ENCODE measurements around the gene LARGE1. TPM values are rescaled to one million over a fixed set of nuclear protein-coding genes. Genes with fewer than 3 reads are reported as not detected.

LARGE1 gene
- total RNA-seq, 1 experiment from 2014 or later: 2.5 TPM

DNA sequence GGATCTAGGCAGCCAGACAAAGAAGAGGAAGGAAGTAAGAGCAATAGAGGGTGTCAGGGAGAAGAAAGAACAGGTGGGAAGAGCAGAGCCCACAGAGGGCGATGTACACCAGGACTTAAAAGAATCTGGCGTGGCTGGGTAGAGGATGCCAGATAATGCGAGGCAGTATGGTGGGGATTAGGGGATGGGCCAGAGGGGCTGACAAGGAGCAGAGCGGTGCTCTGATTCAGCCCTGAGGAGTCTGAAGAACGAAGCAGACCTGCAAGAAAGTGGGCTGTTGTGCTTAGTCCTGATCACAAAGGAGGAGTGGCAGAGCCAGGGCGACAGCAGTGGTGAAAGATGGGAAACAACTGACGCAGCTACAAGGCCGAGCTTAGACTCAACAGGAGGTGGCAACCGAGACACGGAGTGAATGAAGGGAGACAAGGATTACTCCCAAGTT is 163.7 kb downstream of the LARGE1 start:
- Histone ChIP-seq H3K27ac (ENCODE audit: low read length) (no peak overlapping the region), H3K4me3 (ENCODE audit: low read depth in 2 of 2, low read length in 2 of 2) (no peak overlapping the region), H3K36me3 (ENCODE audit: control insufficient read depth, insufficient read depth, low read length) (no peaks in the 10 kb centered on the region), H3K9me3 (ENCODE audit: control insufficient read depth, insufficient read depth, low read depth, low read length) (no peaks in the 10 kb centered on the region), H3K27me3 (ENCODE audit: control insufficient read depth, insufficient read depth, low read length) (no peaks in the 10 kb centered on the region), H3K4me1 (ENCODE audit: control insufficient read depth, insufficient read depth, low read length) (no peaks in the 10 kb centered on the region)
- ATAC-seq (no peak), DNase-seq (ENCODE audit: low read depth, low spot score) (no peak)
- CTCF ChIA-PET: no interaction called here
- intact Hi-C loops (cut with micrococcal nuclease; ENCODE audit: unreplicated experiment): no loop called here
- POLR2A ChIA-PET: no interaction called here
- in situ Hi-C loops (cut with HindIII; ENCODE audit: low pct_unique_long_range_greater_than_20kb, low sequenced_read_pairs): no loop called here
- BruUV-seq (replicated peaks): no TSS peak
- TF ChIP-seq POLR2AphosphoS5 (IDR thresholded peaks at IDR 0.05; ENCODE audit: low read depth, low read length): no peak
- no peak for TF ChIP-seq TCF7L2 (IDR thresholded peaks at IDR 0.05; ENCODE audit: low read depth, low read length)

DNA sequence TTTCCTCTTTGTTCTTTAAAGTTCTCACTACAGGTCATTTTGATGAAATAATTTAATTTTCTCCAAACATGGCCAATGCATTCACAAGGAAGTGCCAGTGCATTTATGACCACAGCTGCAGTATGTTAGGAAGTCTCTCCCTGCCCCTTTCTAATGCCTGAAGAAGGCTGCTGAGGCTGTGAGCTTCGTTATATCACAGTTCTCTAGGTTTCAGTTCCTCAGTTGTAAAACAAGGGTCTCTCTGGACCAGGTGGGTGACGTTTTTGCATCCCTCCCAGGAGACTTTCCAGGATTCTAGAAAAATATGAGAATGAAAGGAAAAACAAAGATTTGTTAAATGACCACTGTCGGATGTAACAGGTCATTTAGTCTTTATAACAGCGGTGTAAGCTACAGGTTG is 171.6 kb downstream of the LARGE1 start:
- POLR2A ChIA-PET: no interaction called here
- no peak overlapping the region for H3K27ac ChIP-seq (ENCODE audit: low read length)
- intact Hi-C loops (cut with micrococcal nuclease; ENCODE audit: unreplicated experiment) (no loop called here), in situ Hi-C loops (cut with HindIII; ENCODE audit: low pct_unique_long_range_greater_than_20kb, low sequenced_read_pairs) (no loop called here)
- no peaks in the 10 kb centered on the region for H3K9me3 ChIP-seq (ENCODE audit: control insufficient read depth, insufficient read depth, low read depth, low read length)
- CTCF ChIA-PET: no interaction called here
- H3K4me3 ChIP-seq (ENCODE audit: low read depth in 2 of 2, low read length in 2 of 2): no peak overlapping the region
- DNase-seq (ENCODE audit: low read depth, low spot score) (no peak), ATAC-seq (no peak)
- H3K36me3 ChIP-seq (ENCODE audit: control insufficient read depth, insufficient read depth, low read length): no peaks in the 10 kb centered on the region
- TF ChIP-seq POLR2AphosphoS5 (IDR thresholded peaks at IDR 0.05; ENCODE audit: low read depth, low read length) (no peak), SIN3A (IDR thresholded peaks at IDR 0.05; ENCODE audit: borderline replicate concordance, insufficient read depth, low read depth, low read length) (no peak), TCF7L2 (IDR thresholded peaks at IDR 0.05; ENCODE audit: low read depth, low read length) (no peak)
- TF ChIP-seq, protein P1, sequence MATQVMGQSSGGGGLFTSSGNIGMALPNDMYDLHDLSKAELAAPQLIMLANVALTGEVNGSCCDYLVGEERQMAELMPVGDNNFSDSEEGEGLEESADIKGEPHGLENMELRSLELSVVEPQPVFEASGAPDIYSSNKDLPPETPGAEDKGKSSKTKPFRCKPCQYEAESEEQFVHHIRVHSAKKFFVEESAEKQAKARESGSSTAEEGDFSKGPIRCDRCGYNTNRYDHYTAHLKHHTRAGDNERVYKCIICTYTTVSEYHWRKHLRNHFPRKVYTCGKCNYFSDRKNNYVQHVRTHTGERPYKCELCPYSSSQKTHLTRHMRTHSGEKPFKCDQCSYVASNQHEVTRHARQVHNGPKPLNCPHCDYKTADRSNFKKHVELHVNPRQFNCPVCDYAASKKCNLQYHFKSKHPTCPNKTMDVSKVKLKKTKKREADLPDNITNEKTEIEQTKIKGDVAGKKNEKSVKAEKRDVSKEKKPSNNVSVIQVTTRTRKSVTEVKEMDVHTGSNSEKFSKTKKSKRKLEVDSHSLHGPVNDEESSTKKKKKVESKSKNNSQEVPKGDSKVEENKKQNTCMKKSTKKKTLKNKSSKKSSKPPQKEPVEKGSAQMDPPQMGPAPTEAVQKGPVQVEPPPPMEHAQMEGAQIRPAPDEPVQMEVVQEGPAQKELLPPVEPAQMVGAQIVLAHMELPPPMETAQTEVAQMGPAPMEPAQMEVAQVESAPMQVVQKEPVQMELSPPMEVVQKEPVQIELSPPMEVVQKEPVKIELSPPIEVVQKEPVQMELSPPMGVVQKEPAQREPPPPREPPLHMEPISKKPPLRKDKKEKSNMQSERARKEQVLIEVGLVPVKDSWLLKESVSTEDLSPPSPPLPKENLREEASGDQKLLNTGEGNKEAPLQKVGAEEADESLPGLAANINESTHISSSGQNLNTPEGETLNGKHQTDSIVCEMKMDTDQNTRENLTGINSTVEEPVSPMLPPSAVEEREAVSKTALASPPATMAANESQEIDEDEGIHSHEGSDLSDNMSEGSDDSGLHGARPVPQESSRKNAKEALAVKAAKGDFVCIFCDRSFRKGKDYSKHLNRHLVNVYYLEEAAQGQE (IDR thresholded peaks at IDR 0.05; ENCODE audit: insufficient read depth in 1 of 2, low read depth in 2 of 2, low read length in 1 of 2): no peak
- TF ChIP-seq, protein P2, sequence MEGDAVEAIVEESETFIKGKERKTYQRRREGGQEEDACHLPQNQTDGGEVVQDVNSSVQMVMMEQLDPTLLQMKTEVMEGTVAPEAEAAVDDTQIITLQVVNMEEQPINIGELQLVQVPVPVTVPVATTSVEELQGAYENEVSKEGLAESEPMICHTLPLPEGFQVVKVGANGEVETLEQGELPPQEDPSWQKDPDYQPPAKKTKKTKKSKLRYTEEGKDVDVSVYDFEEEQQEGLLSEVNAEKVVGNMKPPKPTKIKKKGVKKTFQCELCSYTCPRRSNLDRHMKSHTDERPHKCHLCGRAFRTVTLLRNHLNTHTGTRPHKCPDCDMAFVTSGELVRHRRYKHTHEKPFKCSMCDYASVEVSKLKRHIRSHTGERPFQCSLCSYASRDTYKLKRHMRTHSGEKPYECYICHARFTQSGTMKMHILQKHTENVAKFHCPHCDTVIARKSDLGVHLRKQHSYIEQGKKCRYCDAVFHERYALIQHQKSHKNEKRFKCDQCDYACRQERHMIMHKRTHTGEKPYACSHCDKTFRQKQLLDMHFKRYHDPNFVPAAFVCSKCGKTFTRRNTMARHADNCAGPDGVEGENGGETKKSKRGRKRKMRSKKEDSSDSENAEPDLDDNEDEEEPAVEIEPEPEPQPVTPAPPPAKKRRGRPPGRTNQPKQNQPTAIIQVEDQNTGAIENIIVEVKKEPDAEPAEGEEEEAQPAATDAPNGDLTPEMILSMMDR (IDR thresholded peaks at IDR 0.05): no peak
- H3K27me3 ChIP-seq (ENCODE audit: control insufficient read depth, insufficient read depth, low read length): no peaks in the 10 kb centered on the region
- no TSS peak for BruUV-seq (replicated peaks)
- H3K4me1 ChIP-seq (ENCODE audit: control insufficient read depth, insufficient read depth, low read length): no peaks in the 10 kb centered on the region

DNA sequence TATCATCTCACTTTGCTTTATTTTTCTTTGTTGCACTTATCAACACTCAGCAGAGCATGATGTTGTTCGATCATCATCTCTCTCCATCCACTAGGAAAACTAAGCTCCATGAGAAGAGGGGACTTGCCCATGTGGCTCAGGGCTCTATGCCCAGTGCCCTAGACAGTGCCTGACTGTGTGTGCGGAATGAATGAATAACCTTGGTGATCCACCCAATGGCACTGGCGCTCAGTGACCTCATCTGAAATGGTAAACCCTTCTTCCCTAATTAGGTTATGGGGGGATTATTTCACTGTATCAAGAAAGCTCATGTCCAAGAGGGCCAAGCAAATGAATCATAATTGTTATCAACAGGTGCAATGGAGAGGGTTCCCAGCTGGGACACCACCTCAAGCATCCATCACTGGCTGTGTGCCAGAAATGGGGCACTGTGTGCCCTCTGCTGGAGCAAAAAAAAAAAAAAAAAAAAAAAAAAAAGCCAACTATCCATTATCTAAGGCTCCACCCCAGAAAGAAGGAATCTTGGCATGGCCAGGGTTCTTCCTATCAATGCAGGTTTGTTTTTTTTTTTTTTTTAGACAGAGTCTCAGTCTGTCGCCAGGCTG is 172.6 kb downstream of the LARGE1 start:
- ATAC-seq: no peak
- ChIA-PET POLR2A (no interaction called here), CTCF (no interaction called here)
- intact Hi-C loops (cut with micrococcal nuclease; ENCODE audit: unreplicated experiment): no loop called here
- no peaks in the 10 kb centered on the region for H3K9me3 ChIP-seq (ENCODE audit: control insufficient read depth, insufficient read depth, low read depth, low read length)
- no peak for TF ChIP-seq POLR2AphosphoS5 (IDR thresholded peaks at IDR 0.05; ENCODE audit: low read depth, low read length)
- TF ChIP-seq, protein P2 (IDR thresholded peaks at IDR 0.05): no peak
- no peak for TF ChIP-seq SIN3A (IDR thresholded peaks at IDR 0.05; ENCODE audit: borderline replicate concordance, insufficient read depth, low read depth, low read length)
- no peak for TF ChIP-seq TCF7L2 (IDR thresholded peaks at IDR 0.05; ENCODE audit: low read depth, low read length)
- TF ChIP-seq, protein P1 (IDR thresholded peaks at IDR 0.05; ENCODE audit: insufficient read depth in 1 of 2, low read depth in 2 of 2, low read length in 1 of 2): no peak
- H3K27me3 ChIP-seq (ENCODE audit: control insufficient read depth, insufficient read depth, low read length): no peaks in the 10 kb centered on the region
- no peaks in the 10 kb centered on the region for H3K36me3 ChIP-seq (ENCODE audit: control insufficient read depth, insufficient read depth, low read length)
- in situ Hi-C loops (cut with HindIII; ENCODE audit: low pct_unique_long_range_greater_than_20kb, low sequenced_read_pairs): no loop called here
- DNase-seq (ENCODE audit: low read depth, low spot score): no peak
- H3K4me1 ChIP-seq (ENCODE audit: control insufficient read depth, insufficient read depth, low read length): no peaks in the 10 kb centered on the region
- no peak overlapping the region for H3K4me3 ChIP-seq (ENCODE audit: low read depth in 2 of 2, low read length in 2 of 2)
- no peak overlapping the region for H3K27ac ChIP-seq (ENCODE audit: low read length)
- BruUV-seq (replicated peaks): no TSS peak

Measured in Panc1 (cell line).